ENCODE measurements around the gene WNT2. TPM values are rescaled to one million over a fixed set of nuclear protein-coding genes. Genes with fewer than 3 reads are reported as not detected.

The WNT2 gene
- polyA plus RNA-seq, 1 experiment: 24.4 TPM

Small RNA genes lying within 50 kb of the gene (small RNA-seq; reads per million reads assigned to genes)
- not detected for gene MTCYBP6 (ENCODE audit: insufficient read length, low read depth)

Other genes starting within 250 kb of the WNT2 start
- gene ASZ1, start 104.4 kb upstream of the WNT2 start, polyA plus RNA-seq (2011; rRNA removed): 0.05 TPM in 1 of 2 replicates, not detected in the other
- 0.16 and 0.37 TPM in 2 replicates for gene CFTR, start 157.0 kb upstream of the WNT2 start, polyA plus RNA-seq (2011; rRNA removed)